GM18498 (cell line): Measurements from ENCODE around the gene FLT3LG.

Experiments
- ATAC-seq: cut with Tn5 transposase; IDR thresholded peaks from one replicate; pipeline ENCODE4 v1.9.1; 2021; ENCODE audit warnings: mild to moderate bottlenecking, moderate library complexity; ENCODE audit not compliant: unreplicated experiment

Gene FLT3LG

DNA sequence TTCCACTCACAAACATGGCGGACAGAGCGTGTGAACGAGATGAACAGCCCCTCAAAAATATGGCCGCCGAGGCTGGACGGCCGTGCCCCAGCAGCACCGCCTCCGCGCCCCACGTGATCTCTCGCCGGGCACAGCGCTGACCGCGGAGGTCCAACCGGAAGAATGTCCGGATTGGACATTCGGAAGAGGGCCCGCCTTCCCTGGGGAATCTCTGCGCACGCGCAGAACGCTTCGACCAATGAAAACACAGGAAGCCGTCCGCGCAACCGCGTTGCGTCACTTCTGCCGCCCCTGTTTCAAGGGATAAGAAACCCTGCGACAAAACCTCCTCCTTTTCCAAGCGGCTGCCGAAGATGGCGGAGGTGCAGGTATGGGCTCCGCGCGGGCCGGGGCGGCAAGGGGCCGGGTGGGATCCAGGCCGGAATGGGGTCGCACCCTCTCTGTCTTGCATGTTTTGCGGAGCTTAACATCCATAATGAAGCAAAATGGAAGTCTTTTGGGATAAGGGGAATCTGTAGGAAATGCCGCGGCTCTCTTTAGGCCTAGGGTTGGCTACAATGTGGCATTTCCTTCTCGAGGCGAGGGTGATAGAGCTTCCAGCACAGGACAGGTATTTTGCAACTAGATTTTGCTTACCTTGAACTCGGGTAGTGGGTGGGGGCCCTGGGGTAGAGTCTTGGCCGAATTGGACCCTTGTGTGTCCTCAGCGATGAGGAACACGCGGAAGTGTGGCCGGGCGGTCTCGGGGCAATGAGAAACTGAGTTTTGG, 13.4 kb downstream of the FLT3LG start, which contains the start of gene RPL13A:
RPL13A (plus strand) TSS at position 332 of the 769 bp plus-strand sequence; CDS start at position 354, 22 bp downstream.
- ATAC-seq: peak; percentile 85

- no peak for ATAC-seq
Observed at GRCh38 chr19:49488046-49488862, 14.2 kb downstream of the FLT3LG start.

DNA sequence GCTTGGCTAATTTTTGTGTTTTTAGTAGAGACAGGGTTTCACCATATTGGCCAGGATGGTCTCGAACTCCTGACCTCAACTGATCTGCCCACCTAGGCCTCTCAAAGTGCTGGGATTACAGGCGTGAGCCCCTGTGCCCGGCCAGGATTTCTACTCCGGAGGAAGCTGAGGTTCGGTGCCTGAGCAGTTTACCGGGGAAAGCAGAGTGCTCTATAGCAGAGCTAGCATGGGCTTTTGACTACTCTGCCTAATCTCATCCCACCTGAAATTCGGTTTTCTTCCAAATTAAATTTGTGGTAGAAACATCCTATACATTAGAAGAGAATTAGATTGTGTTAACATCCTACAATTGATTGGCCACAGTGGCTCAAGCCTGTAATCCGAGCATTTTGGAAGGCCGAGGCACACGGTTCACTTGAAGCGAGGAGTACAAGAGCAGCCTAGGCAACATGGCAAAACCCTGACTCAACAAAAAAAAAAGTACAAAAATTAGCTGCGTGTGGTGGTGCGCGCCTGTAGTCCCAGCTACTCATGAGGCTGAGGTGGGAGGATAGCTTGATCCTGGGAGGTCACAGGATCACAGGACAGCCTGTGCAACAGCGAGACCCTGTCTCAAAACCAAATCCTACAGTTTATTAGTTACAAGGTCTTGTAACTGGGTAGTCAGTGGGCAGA, 15.0 kb downstream of the FLT3LG start:
- no peak for ATAC-seq

DNA sequence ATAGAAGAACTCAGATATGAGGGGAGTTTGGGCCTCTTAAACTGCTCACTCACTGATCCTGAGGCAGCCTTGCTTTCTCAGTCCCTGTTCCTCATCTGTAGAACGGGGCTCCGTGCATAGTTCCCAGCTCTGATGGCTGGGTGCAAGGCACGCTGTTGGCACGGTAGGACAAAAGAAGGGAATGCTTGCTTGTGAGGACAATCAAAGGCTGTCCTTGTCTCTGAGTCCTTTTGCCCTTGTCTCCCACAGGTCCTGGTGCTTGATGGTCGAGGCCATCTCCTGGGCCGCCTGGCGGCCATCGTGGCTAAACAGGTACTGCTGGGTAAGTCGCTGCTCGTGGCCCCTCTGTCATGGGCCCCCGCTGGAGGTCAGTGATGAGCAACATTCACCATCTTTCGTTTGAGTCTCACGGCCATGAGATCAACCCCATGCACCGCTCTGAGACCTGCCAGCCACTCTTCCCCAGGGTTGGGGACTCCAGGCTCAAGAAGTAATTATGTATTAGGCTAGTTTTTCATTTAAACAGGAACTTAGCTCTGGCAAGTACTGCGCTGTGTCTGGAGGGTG, 15.7 kb downstream of the FLT3LG start:
- no peak for ATAC-seq

DNA sequence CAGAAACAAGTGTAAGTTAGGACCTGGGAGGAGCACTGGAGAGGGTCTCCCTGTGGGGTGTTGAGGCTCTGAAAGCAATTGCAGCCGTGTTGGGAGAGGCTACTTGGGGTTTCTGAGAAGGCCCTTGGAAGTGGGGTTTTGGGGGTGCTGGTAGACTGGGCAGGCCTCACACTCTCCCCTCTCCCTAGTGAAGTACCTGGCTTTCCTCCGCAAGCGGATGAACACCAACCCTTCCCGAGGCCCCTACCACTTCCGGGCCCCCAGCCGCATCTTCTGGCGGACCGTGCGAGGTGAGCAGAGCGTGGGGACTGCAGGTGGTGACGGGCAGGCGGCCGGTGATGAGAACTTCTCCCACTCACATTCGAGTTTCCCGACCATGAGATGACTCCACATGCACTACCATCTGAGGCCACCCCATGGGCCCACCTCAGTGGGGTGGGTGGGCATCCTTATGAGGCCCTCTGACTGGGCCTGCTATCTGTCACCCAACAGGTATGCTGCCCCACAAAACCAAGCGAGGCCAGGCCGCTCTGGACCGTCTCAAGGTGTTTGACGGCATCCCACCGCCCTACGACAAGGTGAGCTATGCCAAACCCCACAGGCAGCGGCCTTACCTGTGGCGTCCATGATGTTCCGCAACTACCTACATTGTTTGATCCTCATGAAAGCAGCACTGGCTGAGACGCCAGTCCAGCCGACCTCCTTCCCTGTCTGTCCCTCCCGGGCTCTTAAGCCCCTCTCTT, 16.4 kb downstream of the FLT3LG start:
- no peak for ATAC-seq

- no peak for ATAC-seq
Observed at GRCh38 chr19:49491030-49491803, 17.2 kb downstream of the FLT3LG start.

- ATAC-seq: no peak
Observed at GRCh38 chr19:49491804-49492572, 18.0 kb downstream of the FLT3LG start.

DNA sequence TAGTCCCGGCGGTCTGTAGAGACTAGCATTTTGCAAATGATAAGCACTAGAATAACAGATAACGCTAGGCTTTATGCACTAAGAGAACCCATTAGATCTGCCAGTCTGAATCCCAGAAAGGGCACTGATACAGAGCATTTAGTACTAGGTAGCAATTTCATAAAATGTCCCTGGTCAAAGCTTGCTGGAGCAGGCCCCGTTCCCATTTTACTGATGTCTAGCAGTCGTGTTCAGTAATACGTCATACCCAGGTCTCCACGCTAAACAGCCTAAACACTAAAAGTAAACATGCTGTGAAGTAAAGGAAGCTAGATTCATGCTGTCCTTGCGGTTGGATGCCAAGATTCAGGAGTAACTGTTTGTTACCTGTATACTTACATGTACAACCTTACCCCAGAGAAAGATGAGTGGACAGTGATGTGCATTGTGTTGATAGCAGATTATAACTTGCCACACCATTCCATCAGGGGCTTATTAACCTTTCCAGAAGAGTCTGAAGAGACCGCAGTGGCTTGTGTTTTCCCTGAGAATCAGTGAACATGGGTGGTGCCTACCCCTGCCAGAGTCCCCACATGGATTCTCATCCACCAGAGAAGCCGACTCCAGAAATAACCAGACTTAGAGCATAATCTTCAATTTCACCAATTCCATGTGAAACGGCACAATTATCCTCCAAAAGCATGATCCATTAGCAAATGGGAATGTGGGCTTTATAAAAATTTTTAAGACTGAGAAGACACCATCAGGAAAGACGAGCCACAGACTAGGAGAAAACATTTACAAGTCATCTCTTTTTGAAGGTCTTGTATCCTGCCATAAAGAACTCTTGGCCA, 18.8 kb downstream of the FLT3LG start:
- no peak for ATAC-seq

- no peak for ATAC-seq
Observed at GRCh38 chr19:49496574-49497008, 22.6 kb downstream of the FLT3LG start.

GRCh38 chr19:49497047-49497788, 23.2 kb downstream of the FLT3LG start:
- ATAC-seq: no peak

GRCh38 chr19:49497789-49498103, 23.7 kb downstream of the FLT3LG start:
- ATAC-seq: no peak

GRCh38 chr19:49498475-49498874, 24.5 kb downstream of the FLT3LG start:
- ATAC-seq: no peak

- ATAC-seq: no peak
Observed at GRCh38 chr19:49499030-49499670, 25.1 kb downstream of the FLT3LG start.

DNA sequence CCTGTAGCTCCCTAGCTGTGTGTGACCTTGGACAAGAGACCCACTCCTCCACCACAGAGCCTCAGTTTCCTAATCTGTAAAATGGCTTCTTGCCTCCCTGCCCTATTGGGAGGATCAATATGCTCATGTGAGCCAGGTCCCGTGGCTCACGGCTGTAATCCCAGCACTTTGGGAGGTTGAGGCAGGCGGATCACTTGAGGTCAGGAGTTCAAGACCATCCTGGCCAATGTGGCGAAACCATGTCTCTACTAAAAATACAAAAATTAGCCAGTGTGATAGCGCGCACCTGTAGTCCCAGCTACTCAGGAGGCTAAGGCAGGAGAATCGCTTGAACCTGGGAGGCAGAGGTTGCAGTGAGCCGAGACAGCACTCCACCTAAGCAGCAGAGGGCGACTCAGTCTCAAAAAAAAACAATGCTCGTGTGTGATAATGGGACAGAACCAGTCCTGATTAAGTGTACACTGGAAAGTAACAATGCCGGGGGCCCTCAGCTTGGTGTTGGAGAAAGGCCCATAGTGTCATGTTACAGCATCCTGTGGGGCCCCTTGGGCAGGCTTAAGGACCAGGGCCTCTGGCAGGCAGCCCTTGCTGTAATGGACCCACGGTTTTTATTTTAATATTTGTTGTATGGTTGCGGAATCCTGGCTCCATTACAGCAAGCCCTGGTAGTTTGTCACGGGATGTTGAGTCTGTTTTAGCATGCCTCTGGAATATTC, 29.0 kb downstream of the FLT3LG start:
- no peak for ATAC-seq

DNA sequence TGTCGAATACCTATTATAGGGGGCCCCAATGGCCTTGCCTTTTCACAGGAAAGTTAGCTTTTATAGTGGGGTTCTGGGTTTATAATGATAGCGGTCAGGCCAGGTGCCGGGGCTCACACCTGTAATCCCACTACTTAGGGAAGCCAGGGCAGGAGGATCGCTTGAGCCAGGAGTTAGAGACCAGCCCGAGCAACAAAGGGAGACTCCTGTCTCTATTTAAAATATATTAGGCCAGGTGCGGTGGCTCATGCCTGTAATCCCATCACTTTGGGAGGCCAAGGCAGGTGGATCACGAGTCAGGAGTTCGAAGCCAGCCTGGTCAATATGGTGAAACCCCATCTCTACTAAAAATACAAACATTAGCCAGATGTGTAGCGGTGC, 29.6 kb downstream of the FLT3LG start:
- ATAC-seq: no peak

DNA sequence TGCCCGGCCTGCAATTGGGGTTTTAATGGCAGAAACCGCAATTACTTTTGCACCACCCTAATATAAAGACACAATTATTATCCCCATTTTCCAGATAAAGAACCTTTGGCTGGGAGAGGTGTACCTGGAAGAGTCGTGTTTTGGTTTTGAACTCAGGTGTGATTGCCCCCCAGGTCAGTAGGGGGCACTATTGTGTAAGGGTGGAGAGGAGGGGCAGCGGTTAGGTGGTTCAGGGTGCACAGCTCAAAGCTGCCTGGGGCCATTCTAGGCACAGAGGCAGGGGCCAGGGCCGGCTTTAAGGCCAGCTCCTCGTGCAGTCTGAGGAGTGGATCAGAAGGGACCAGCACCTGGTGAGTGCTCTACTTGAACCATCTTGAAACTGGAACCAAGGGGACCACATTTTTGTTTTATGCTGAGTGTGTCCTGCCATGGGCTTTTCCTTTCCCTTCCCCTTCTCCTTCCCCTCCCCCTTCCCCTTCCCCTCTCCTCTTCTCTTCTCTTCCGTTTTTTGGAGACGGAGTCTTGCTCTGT, 32.6 kb downstream of the FLT3LG start:
- no peak for ATAC-seq
